ENCODE results near the gene NXPE4. TPM values are rescaled to one million over a fixed set of nuclear protein-coding genes. Genes with fewer than 3 reads are reported as not detected.

Gene NXPE4
- total and polyA plus RNA-seq, 2 donors (not counting 3 experiments of a cell fraction or from before 2014, with no cell fraction given): not detected

GRCh38 chr11:114622858-114623257 lies 27.3 kb upstream of the NXPE4 start:
- Histone ChIP-seq H2AFZ (ENCODE audit: low read depth, low read length) (no peak overlapping the region), H4K20me1 (replicated peaks; ENCODE audit: control insufficient read depth, extremely low read depth, insufficient read depth, low read length) (no peaks in the 10 kb centered on the region), H3K36me3 (ENCODE audit: control insufficient read depth in 2 of 2, extremely low read depth in 1 of 2, insufficient read depth in 2 of 2, low read length in 2 of 2) (no peaks in the 10 kb centered on the region), H3K27me3 (ENCODE audit: control insufficient read depth in 2 of 2, insufficient read depth in 2 of 2, low read length in 2 of 2) (no peaks in the 10 kb centered on the region), H3K79me2 (ENCODE audit: control insufficient read depth, insufficient read depth, low read length) (no peaks in the 10 kb centered on the region), H3K4me2 (ENCODE audit: insufficient read depth, low read length) (no peak overlapping the region), H3K4me3 (replicated peaks in 1 of 3; ENCODE audit: insufficient read depth in 1 of 3, low read depth in 1 of 3, low read length in 3 of 3) (no peak overlapping the region), H3K9me1 (replicated peaks; ENCODE audit: control insufficient read depth, extremely low read depth, insufficient read depth, low read length) (no peaks in the 10 kb centered on the region), H3K9ac (replicated peaks; ENCODE audit: extremely low read depth, insufficient read depth, low read length) (no peak overlapping the region), H3K9me3 (replicated peaks; ENCODE audit: control insufficient read depth, insufficient read depth, low read length) (peaks cover 2% of the 10 kb centered on the region), H3K27ac (ENCODE audit: insufficient read depth, low read depth, low read length) (no peak overlapping the region), H3K4me1 (ENCODE audit: control insufficient read depth, extremely low read depth, insufficient read depth, low read length) (no peaks in the 10 kb centered on the region)
- FAIRE-seq: no peak
- CTCF ChIA-PET: no interaction called here
- POLR2A ChIA-PET: no interaction called here
- intact Hi-C loops (cut with micrococcal nuclease): no loop called here
- dilution Hi-C loops (cut with MboI; ENCODE audit: extremely low pct_ligation_motif_present, low sequenced_read_pairs): no loop called here
- TF ChIP-seq EZH2 (IDR thresholded peaks at IDR 0.05; ENCODE audit: borderline replicate concordance, low read depth, low read length, severe bottlenecking) (no peak), GATA2 (IDR thresholded peaks at IDR 0.05; ENCODE audit: insufficient read depth, insufficient read length, low read depth, low read length) (no peak), CTCF (IDR thresholded peaks at IDR 0.05; ENCODE audit: extremely low read depth in 1 of 2, insufficient read depth in 1 of 2, low read depth in 1 of 2, low read length in 2 of 2) (no peak), JUN (IDR thresholded peaks at IDR 0.05; ENCODE audit: borderline replicate concordance, insufficient read depth, insufficient read length, low read depth) (no peak), POLR2AphosphoS5 (IDR thresholded peaks at IDR 0.05; ENCODE audit: insufficient read depth, low read depth, low read length) (no peak), FOS (IDR thresholded peaks at IDR 0.05; ENCODE audit: borderline replicate concordance, insufficient read depth, low read length) (no peak), MYC (IDR thresholded peaks at IDR 0.05; ENCODE audit: low read depth, low read length) (no peak), POLR2A (IDR thresholded peaks at IDR 0.05; ENCODE audit: low read depth, low read length) (no peak)
- TF ChIP-seq, protein P1, sequence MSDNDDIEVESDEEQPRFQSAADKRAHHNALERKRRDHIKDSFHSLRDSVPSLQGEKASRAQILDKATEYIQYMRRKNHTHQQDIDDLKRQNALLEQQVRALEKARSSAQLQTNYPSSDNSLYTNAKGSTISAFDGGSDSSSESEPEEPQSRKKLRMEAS (IDR thresholded peaks at IDR 0.05; ENCODE audit: insufficient read depth, insufficient read length): no peak
- no TSS peak for BruUV-seq (replicated peaks)
- DNase-seq (ENCODE audit: low read depth, low spot score): no peak
